GM23338 (cell line): ENCODE measurements around the gene PDE4B. TPM values are rescaled to one million over a fixed set of nuclear protein-coding genes. Genes with fewer than 3 reads are reported as not detected.

ENCODE experiments used
- ATAC-seq: fragments of 200-7000 bp; cut with Tn5 transposase; 3 replicates; pipeline ENCODE4 v1.9.1; 2020
- DNase-seq: peaks from one replicate; pipeline ENCODE4 v3.0.0-alpha.2; 2015; ENCODE audit warnings: low spot score
- H2AFZ ChIP-seq: fragments of 200-600 bp; sonication (generic); 2 replicates; pipeline ENCODE4 v1.8.0; 2016; ENCODE audit warnings: antibody characterized with exemption, mild to moderate bottlenecking, moderate library complexity
- H3F3A ChIP-seq: fragments of 200-600 bp; sonication (generic); replicated peaks from 2 replicates; pipeline ENCODE4 v1.8.0; 2017; ENCODE audit warnings: antibody characterized with exemption, mixed run types, low read depth
- H3K27ac ChIP-seq: fragments of 200-600 bp; sonication (generic); 2 replicates; pipeline ENCODE4 v1.6.1; 2016; ENCODE audit warnings: low read depth
- H3K27me3 ChIP-seq: fragments of 200-600 bp; sonication (generic); 2 replicates; pipeline ENCODE4 v1.8.0; 2016; ENCODE audit warnings: mild to moderate bottlenecking, mixed run types, moderate library complexity; ENCODE audit not compliant: insufficient read depth
- H3K36me3 ChIP-seq: fragments of 200-600 bp; sonication (generic); 2 replicates; pipeline ENCODE4 v1.8.0; 2016; ENCODE audit warnings: mild to moderate bottlenecking; ENCODE audit not compliant: insufficient read depth
- H3K4me1 ChIP-seq: fragments of 200-600 bp; sonication (generic); 2 replicates; pipeline ENCODE4 v1.8.0; 2016; ENCODE audit warnings: mild to moderate bottlenecking, moderate library complexity; ENCODE audit not compliant: insufficient read depth
- H3K4me2 ChIP-seq: fragments of 200-600 bp; sonication (generic); 2 replicates; pipeline ENCODE4 v1.7.1; 2017; ENCODE audit warnings: mixed run types
- H3K4me3 ChIP-seq: fragments of 200-600 bp; sonication (generic); 2 replicates; pipeline ENCODE4 v1.6.1; 2016; ENCODE audit warnings: mixed run types
- H3K79me2 ChIP-seq: fragments of 200-600 bp; sonication (generic); replicated peaks from 2 replicates; pipeline ENCODE4 v1.8.0; 2017; ENCODE audit warnings: mild to moderate bottlenecking; ENCODE audit not compliant: insufficient read depth
- H3K9me2 ChIP-seq: fragments of 200-600 bp; sonication (generic); 2 replicates; pipeline ENCODE4 v1.8.0; 2017; ENCODE audit not compliant: insufficient read depth
- H4K20me1 ChIP-seq: fragments of 200-600 bp; sonication (generic); replicated peaks from 2 replicates; pipeline ENCODE4 v1.8.0; 2017; ENCODE audit warnings: mild to moderate bottlenecking; ENCODE audit not compliant: insufficient read depth
- H3K27ac Mint-ChIP-seq: 2 replicates; pipeline ENCODE4 v1.8.0; 2020; ENCODE audit warnings: inconsistent platforms, mild to moderate bottlenecking, moderate library complexity, mixed read lengths
- H3K27me3 Mint-ChIP-seq: 3 replicates; pipeline ENCODE4 v1.8.0; 2022; ENCODE audit warnings: low read depth, mild to moderate bottlenecking, moderate library complexity, mixed read lengths, inconsistent platforms; ENCODE audit not compliant: insufficient read depth, poor library complexity
- H3K36me3 Mint-ChIP-seq: 3 replicates; pipeline ENCODE4 v1.8.0; 2021; ENCODE audit warnings: low read depth, mild to moderate bottlenecking, inconsistent platforms, moderate library complexity, mixed read lengths
- H3K4me1 Mint-ChIP-seq: 3 replicates; pipeline ENCODE4 v1.8.0; 2020; ENCODE audit warnings: mild to moderate bottlenecking, inconsistent platforms, mixed read lengths
- H3K4me3 Mint-ChIP-seq: 3 replicates; pipeline ENCODE4 v1.8.0; 2021; ENCODE audit warnings: moderate library complexity, mild to moderate bottlenecking, inconsistent platforms, mixed read lengths
- H3K9me3 Mint-ChIP-seq: 3 replicates; pipeline ENCODE4 v1.8.0; 2020; ENCODE audit warnings: moderate library complexity, mild to moderate bottlenecking, inconsistent platforms, mixed read lengths
- CREB1 ChIP-seq: fragments of 250-450 bp; sonication (Bioruptor Pico); IDR thresholded peaks from 2 replicates; pipeline ENCODE4 v1.5.0; 2020; ENCODE audit warnings: low read depth, mild to moderate bottlenecking, moderate library complexity
- CTCF ChIP-seq, 2 experiments: fragments of 200-600 bp in 1 of 2; sonication (generic) in 1 of 2; conservative IDR thresholded peaks; 2 replicates each; pipeline versions ENCODE4 v1.5.1 to v1.6.1; 2016 to 2017; ENCODE audit warnings: antibody characterized with exemption in 2 of 2, low read depth in 2 of 2, mild to moderate bottlenecking in 2 of 2, moderate library complexity in 1 of 2
- ETS1 ChIP-seq: IDR thresholded peaks from 2 replicates; pipeline ENCODE4 v1.6.1; 2016; ENCODE audit warnings: antibody characterized with exemption
- EZH2 ChIP-seq: fragments of 200-600 bp; sonication (generic); IDR thresholded peaks from one replicate; pipeline ENCODE4 v1.8.0; 2017; ENCODE audit warnings: antibody characterized with exemption, mild to moderate bottlenecking, low read depth; ENCODE audit not compliant: unreplicated experiment
- EZH2phosphoT487 ChIP-seq: fragments of 200-600 bp; sonication (generic); IDR thresholded peaks from one replicate; pipeline ENCODE4 v1.8.1; 2018; ENCODE audit warnings: antibody characterized with exemption; ENCODE audit not compliant: unreplicated experiment
- JUNB ChIP-seq: IDR thresholded peaks from one replicate; pipeline ENCODE4 v1.6.1; 2016; ENCODE audit warnings: antibody characterized with exemption; ENCODE audit not compliant: unreplicated experiment
- NANOG ChIP-seq: IDR thresholded peaks from 2 replicates; pipeline ENCODE4 v1.6.1; 2016; ENCODE audit warnings: antibody characterized with exemption, borderline replicate concordance
- POLR2AphosphoS5 ChIP-seq: IDR thresholded peaks from 2 replicates; pipeline ENCODE4 v1.6.1; 2016; ENCODE audit warnings: antibody characterized with exemption, low read depth
- REST ChIP-seq: IDR thresholded peaks from one replicate; pipeline ENCODE4 v1.6.1; 2018; ENCODE audit warnings: antibody characterized with exemption; ENCODE audit not compliant: unreplicated experiment
- STAT1 ChIP-seq: IDR thresholded peaks from one replicate; pipeline ENCODE4 v1.6.1; 2016; ENCODE audit warnings: antibody characterized with exemption; ENCODE audit not compliant: unreplicated experiment
- ZNF114 ChIP-seq: fragments of 250-450 bp; sonication (Bioruptor Pico); IDR thresholded peaks from 2 replicates; pipeline ENCODE4 v1.5.0; 2020; ENCODE audit warnings: mild to moderate bottlenecking, moderate library complexity
- ZNF331 ChIP-seq: fragments of 250-450 bp; sonication (Bioruptor Pico); IDR thresholded peaks from 2 replicates; pipeline ENCODE4 v1.5.0; 2020; ENCODE audit warnings: low read depth, mild to moderate bottlenecking, moderate library complexity
- ZNF462 ChIP-seq: fragments of 250-450 bp; sonication (Bioruptor Pico); IDR thresholded peaks from 2 replicates; pipeline ENCODE4 v1.5.0; 2020; ENCODE audit warnings: mild to moderate bottlenecking, moderate library complexity
- polyA plus RNA-seq: library from polyadenylated mRNA; unstranded; fragments of >200 nt; fragmentation: Nextera tagmentation; extraction: Ambion mirVana; gene quantifications from 2 replicates; pipeline ENCODE4 v1.2.1, GENCODE V29; 2016
- total RNA-seq: library from RNA; depleted of rRNA; stranded (reverse); fragments of >200 nt; shearing (Covaris generic); gene quantifications from 2 replicates; pipeline ENCODE4 v1.2.3, GENCODE V29; 2014

The PDE4B gene
- total and polyA plus RNA-seq, 2 experiments from 2014 or later, result 14.0 to 25.6 TPM

GRCh38 chr1:66055092-66055491 is 262.4 kb downstream of the PDE4B start:
- Histone ChIP-seq H3F3A (no peaks in the 10 kb centered on the region), H3K4me3 (no peak overlapping the region), H3K4me1 (no peaks in the 10 kb centered on the region), H3K27ac (no peak overlapping the region), H3K27me3 (no peaks in the 10 kb centered on the region), H3K36me3 (no peaks in the 10 kb centered on the region), H2AFZ (no peak overlapping the region), H4K20me1 (no peaks in the 10 kb centered on the region), H3K79me2 (no peaks in the 10 kb centered on the region), H3K4me2 (no peak overlapping the region), H3K9me2 (no peaks in the 10 kb centered on the region; the same call in 1 of the 2 replicates)
- H3K4me3 Mint-ChIP-seq, result no peak overlapping the region
- no peak overlapping the region for H3K27ac Mint-ChIP-seq
- H3K4me1 Mint-ChIP-seq, result no peaks in the 10 kb centered on the region
- peaks cover 16% of the 10 kb centered on the region for H3K9me3 Mint-ChIP-seq
- TF ChIP-seq CREB1 (CRISPR knock-in tag) (no peak), JUNB (no peak), ZNF114 (CRISPR knock-in tag) (no peak), NANOG (no peak), EZH2 (no peak), POLR2AphosphoS5 (no peak), ZNF462 (CRISPR knock-in tag) (no peak), EZH2phosphoT487 (no peak), ZNF331 (CRISPR knock-in tag) (no peak), CTCF (conservative IDR thresholded peaks at IDR 0.05; ENCODE audit: low read depth in 2 of 2) (no peak), STAT1 (no peak), REST (no peak), ETS1 (no peak)
- H3K36me3 Mint-ChIP-seq, result peaks cover 9% of the 10 kb centered on the region; the same call in 2 of the 3 replicates
- no peak for ATAC-seq
- no peaks in the 10 kb centered on the region for H3K27me3 Mint-ChIP-seq
- DNase-seq, result no peak
